Activated CD4-positive, CD25-positive, alpha-beta regulatory T cell (primary cell): Measurements from ENCODE around the gene CFAP119.
A peak's percentile ranks its signal among the peaks of the same experiment; 100 is the strongest.
"Not testable (repeated sequence)": the region's sequence is repeated elsewhere in the genome, so short reads cannot be mapped to it uniquely, and the experiment has no call there.

Experiments
- DNase-seq, 4 experiments: peaks; one replicate each; lab custom pipeline; 2025; lab: John Stamatoyannopoulos, UW

The CFAP119 gene

DNA sequence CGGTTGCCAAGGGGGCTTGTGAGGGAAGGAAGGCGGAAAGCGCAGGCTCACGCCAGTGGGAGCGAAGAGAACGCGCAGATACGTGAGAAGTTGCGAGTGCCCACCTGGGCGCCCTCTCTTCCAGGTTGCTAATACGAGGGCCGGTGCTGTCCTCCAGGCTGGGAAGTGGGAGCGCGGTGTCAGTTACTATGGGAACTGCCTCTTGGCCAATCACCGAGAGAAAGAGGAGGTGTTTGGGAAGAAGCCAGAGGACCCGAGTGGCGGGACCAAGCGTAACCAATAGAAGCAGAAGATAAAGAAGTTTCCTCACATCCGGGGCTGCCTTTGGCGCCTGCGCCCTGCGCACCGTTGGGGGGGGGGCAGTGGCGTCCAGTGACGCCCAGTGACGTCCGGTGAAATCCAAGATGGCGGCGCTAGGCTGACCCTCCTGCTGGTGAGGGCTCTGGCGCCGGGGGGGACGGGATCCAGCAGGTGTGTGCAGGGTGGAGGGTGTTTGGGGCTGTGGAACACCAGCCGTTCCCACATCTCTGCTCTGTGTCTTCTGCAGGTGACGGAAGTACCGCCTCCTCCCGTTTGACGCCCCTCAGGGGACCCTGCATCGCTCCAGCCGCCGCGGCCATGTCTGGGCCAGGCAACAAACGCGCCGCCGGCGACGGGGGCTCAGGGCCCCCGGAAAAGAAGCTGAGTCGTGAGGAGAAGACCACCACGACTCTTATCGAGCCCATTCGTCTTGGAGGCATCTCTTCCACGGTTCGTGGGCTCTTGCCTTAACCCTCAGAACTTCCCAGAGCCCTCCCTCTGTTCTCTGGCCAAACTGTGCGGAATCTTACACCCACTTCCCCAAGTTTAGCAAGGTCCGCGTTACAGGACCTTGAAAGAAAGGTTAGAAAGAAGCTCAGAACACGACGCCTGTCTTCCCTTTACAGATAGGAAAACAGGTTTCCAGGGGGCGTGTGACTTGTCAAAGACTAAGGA is at the start of gene CFAP119, which contains the start of gene RNF40:
CFAP119 (minus strand) TSS at position 135 of the 975 bp plus-strand sequence. CDS start 314 bp downstream, outside the sequence.
RNF40 (plus strand) TSS at position 395 of the 975 bp plus-strand sequence; CDS start at position 619, 224 bp downstream.
- DNase-seq = peak; percentile 74 to 77 (median 75)

DNA sequence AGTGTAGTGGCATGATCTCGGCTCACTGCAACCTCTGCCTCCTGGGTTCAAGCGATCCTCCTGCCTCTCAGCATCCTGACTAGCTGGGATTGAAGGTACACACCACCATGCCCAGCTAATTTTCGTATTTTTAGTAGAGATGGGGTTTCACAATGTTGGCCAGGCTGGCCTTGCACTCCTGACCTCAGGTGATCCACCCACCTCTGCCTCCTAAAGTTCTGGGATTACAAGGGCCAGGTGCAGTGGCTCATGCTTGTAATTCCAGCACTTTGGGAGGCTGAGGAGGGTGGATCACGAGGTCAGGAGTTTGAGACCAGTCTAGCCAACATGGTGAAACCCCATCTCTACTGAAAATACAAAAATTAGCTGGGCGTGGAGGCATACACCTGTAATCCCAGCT is 47.8 kb upstream of the CFAP119 start:
- not testable (repeated sequence) for DNase-seq

DNA sequence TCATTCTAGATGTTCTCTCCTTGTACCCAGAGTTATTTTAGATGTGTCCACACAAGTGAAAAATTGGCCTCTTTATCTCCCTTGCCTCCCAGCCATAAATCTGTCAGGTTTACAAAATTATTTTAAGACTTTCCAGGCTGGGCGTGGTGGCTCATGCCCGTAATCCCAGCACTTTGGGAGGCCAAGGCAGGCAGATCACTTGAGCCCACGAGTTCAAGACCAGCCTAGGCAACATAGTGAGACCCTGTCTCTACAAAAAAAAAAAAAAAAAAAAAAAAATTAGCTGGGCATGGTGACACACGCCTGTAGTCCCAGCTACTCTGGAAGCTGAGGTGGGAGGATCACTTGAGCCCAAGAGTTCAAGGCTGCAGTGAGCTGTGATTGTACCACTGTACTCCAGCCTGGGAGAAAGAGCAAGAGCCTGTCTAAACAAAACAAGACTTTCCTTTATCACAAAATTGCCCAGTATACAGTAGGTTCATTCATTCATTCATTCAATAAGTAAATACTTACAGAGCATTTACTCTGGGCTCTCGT is 47.1 kb upstream of the CFAP119 start:
- not testable (repeated sequence) for DNase-seq

DNA sequence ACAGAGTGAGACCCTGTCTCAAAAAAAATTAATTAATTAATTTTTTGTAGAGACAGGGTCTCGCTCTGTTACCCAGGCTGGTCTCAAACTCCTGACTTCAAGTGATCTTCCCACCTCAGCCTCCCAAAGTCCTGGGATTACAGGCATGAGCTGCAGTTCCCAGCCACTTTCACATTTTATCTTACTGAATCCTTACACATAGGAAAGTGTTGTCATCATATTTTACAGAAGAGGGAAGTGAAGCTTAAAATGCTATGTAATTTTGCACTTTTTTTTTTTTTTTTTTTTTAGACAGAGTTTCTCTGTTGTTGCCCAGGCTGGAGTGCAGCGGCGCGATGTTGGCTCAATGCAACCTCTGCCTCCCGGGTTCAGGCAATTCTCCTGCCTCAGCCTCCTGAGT is 46.3 kb upstream of the CFAP119 start:
- DNase-seq = no peak

DNA sequence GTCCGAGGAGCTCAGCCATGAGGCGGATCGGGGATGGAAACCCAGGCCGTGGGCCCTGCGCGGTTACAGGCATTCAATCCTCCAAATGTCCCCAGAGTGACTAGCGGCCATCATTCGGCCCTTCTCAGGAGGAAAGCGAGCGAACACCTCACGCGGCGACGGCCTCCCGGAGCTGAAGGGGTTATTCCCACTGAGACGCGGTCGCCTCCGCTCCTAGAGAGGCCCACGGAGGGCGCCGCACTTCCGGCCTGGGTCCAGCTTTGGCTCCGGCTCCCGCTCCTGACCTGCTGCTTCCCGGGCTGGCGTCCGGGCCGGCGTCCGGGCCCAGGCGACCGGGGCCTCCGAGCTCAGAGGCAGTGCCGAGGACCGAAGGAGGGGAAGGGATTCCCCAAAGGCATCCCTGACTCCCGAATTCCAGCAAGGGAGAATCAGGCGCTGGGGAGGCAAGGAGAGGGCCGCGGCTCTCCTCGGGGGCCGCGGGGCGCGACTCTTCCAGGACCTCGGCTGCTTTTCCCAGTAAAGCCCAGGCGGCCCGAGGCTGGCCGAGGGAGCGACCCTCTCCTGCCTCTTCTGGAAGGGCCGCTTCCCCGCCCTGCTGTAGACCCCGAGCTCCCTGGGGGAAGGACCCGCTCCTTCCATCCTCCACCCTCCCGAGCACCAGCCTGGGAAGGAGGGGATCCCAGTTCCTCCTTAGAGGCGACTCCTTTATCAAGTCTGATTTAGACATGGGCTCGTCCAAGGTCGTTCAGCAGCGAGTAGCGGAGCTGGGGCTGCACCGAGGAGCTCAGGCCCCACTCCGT is 43.7 kb upstream of the CFAP119 start:
- DNase-seq = peak in 3 of 4 experiments; percentile 28 to 44 (median 32)

- DNase-seq = no peak
These were observed 43.2 kb upstream of the CFAP119 start for GRCh38 chr16:30805056-30805369.

GRCh38 chr16:30802936-30803335 is 41.1 kb upstream of the CFAP119 start:
- DNase-seq = no peak

DNA sequence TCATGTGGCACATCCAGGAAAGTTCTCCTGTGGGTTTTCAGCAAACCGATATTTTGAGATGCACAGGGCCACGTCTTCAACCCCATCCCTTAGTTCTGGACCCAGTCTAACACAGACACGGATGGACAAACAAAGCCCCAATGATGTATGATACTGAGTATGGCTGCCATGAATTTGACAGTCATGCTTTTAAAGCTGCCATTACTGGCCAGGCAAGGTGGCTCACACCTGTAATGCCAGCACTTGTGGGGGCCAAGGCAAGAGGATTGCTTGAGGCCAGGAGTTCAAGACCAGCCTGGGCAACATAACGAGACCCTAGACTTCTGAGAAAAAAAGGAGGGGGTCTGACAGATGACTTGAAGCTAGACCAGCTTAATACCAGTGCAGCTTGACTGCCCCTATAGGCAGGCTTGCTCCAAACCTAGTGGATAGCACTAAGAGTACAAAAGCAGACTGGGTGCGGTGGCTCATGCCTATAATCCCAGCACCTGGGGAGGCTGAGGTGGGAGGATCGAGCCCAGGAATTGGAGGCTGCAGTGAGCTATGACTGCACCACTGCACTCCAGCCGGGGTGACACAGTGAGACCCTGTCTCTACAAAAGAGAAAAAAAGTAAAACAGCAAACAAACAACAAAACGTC is 35.9 kb upstream of the CFAP119 start:
- DNase-seq = no peak

DNA sequence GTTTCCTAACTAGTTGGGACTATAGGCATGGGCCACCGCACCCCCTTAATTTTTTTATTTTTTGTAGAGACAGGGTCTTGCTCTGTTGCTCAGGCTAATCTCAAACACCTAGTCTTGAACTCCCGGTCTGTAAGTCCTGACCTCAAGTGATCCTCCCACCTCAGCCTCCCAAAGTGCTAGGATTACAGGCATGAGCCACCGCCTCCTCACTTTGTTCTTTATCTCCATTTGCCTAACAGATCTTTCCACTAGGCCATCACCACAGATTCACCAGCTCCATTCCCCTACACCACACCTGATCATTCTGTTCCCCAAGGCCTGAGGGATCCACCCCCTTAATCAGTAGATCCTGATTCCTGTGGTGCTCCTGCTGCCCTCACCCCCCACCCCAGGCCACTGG is 32.8 kb upstream of the CFAP119 start:
- DNase-seq = no peak

DNA sequence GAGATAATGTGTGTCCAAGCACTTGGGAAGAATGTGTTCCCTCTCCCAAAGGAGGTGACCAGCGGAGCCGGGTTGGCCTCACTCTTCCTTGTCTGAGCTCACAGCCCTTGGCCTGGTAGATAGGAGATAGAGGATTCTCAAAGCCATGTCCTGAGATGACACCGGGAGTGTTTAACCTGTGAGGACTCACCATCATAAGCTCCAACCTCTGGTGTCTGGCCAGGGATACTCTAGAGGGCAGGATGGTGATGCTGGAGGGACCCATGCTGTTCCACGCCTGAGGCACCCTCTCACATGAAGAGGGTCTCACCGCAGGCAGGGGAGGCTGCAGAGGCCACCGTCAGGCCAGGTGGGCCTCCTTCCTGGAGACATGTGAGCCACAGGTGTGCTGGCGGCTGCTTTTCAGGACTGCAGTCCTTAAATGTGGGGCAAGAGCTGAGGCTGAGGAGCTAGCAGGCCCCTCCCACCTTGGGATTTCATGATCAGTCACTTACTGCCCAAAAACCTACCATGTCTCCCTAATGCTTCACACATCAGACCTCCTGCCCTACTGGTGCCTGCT is 31.7 kb upstream of the CFAP119 start:
- DNase-seq = no peak

DNA sequence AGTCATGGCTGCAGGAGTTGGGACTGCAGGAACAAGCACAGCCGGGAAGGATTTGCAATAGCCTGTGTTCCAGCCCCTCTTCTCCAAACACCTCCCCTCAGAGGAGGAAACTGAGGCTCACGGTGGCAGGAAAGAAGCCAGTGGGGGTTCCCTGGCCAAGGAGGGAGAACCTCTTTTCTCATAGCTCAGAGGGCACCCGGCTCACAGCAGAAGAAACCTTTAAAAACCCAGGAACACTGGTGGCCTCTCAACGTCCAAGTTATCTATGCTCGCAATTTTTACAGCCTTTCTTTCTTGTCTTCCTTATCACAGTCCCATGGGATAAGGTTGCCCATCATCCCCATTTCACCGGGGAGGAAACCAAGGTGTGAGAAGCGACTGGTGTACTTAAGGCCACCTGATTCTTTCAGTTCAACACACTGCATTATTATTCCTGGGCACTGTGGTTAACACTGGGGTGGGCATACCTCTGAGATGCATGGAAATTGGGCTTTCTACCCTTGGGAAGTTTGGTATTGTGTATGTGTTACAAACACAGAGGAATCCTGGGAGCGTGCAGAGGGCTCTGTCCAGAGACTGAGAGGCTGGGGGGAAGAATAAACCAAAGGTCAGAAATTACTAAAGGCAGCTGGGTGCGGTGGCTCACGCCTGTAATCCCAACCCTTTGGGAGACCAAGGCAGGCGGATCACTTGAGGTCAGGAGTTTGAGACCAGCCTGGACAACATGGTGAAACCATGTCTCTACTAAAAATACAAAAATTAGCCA is 25.9 kb upstream of the CFAP119 start:
- DNase-seq = no peak

DNA sequence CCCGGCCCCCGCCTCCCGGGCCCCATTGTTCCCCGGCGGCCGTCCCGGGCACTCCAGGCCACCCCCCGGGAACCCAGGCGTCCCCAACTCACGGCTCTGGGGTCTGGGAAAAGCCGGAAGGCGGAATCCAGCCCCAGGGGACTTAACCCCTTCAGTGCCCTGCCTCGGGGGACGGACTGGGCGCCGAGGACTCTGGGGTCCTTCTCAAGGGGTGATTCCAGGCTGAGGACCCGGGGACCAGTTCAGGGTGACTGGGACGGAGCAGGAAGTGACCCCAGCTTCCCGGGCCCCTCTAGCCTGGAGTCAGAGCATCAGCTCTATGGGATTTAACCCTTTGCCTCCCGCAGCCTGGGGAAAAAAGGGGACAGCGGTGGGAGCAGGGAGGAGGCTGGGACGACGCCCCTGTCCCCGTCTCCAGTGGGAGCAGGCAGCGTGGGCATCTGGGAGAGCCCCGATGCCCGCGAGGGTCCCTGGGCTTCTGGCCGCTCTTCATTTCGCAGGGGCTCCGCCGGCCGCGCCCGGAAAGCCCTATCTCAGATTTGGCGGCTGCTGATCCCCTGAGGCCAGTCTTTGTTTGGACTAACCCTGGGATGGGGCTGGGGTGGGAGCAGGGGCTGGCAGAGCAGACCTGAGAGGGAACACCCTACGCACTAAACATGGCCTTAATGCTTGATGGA is 25.2 kb upstream of the CFAP119 start, which contains the start of gene ZNF629:
ZNF629 (minus strand) TSS at position 270 of the 677 bp plus-strand sequence. CDS start 2,723 bp downstream, outside the sequence.
- DNase-seq = no peak

- no peak for DNase-seq
These were observed 24.5 kb upstream of the CFAP119 start for GRCh38 chr16:30786115-30786935.

DNA sequence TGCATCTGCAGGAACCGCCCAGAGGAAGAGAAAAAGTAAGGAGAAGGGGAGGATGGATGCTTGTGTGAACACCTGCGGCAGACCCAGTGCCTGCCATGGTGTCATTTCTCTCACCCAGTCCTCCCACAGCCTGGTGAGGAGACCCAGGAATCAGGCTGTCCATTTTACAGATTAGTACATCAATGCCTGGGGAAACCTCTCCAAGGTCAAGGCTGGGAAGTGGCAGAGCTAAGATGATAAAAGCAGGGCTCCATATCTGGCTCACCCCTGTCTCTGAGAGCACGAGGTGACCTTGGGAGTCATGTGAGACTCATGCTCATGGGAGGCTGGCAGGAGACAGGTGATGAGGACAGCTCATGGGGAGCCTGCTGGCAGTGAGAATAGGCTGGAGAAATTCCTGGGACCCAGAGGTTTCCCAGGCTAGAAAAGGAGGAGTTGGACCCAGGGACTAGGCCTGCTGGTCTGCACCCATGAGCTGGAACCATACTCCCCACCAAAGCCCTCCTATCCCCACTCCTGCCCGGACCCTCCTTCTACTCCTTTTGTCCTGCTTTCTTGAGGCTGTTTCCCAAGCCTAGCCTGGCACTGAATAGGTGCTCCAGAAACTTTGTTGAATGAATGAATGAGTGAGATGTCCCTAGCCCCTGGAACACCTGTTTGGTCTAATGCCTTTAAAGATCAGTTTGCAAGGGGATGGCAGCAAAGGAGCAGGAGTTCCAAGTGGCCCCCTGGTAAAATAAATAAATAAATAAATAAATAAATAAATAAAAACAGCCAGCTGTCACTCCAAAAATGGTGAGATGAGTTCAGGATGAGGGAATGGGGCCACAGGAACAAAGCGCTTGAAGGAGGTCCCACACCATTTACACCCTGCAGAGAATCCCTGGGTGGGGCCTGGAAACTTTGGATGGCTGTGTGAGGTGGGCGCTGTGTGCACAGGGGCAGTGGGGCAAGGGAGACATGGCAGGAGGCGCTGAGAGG is 23.6 kb upstream of the CFAP119 start:
- DNase-seq = no peak

DNA sequence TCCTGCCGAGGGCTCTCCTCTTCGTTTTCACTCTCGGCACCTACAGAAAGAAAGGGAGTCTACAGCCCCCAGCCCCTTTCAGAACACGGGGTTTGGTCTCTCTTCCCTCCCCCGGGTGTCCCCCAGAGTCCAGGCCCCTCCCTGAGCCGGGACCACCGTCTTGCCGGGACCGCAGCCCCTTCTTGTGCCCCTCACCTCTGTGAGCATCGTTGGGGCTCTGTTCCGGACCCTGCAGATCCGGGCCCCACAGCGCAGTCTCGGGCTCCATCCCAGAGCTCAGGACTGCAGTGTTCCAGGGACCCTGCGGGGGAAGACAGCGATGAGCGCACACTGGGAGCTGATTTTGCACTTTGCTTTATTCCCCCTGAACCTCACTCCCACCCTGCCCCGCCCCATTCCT is 22.4 kb upstream of the CFAP119 start:
- no peak for DNase-seq

- DNase-seq = no peak
These were observed 21.6 kb upstream of the CFAP119 start for GRCh38 chr16:30783280-30784109.
